ENCODE measurements around the gene MFSD6L.

- TF ChIP-seq EZH2phosphoT487 (conservative IDR thresholded peaks at IDR 0.05; ENCODE audit: low read length) (no peak), CTCF (IDR thresholded peaks at IDR 0.05; ENCODE audit: insufficient read depth, low read length, poor library complexity, severe bottlenecking) (no peak)
Measured at GRCh38 chr17:8753136-8753975, 45.8 kb downstream of the MFSD6L start.

All from SU-DHL-6 (cell line).